GM10248 (cell line): ENCODE data around the gene CDC42BPB.

Experiments used
- CTCF ChIA-PET: fragments of 300-600 bp; sonication (Branson Sonifier 250); formaldehyde crosslinking; extraction: SDS; loops from one replicate; lab custom pipeline; 2021; ENCODE audit warnings: antibody characterized with exemption; lab: Yijun Ruan, JAX
- POLR2A ChIA-PET: fragments of 350-650 bp; sonication (Branson Sonifier 250); formaldehyde crosslinking; extraction: SDS; loops from one replicate; lab custom pipeline; 2020; ENCODE audit warnings: antibody characterized with exemption; lab: Yijun Ruan, JAX
- DNase-seq: peaks from one replicate; pipeline ENCODE4 v3.0.0; 2012; ENCODE audit errors: extremely low spot score
- CTCF ChIP-seq: IDR thresholded peaks from 2 replicates; pipeline ENCODE4 v1.5.1; 2012; ENCODE audit warnings: mild to moderate bottlenecking, low read depth; ENCODE audit errors: extremely low read depth, missing control alignments, control extremely low read depth

The CDC42BPB gene

DNA sequence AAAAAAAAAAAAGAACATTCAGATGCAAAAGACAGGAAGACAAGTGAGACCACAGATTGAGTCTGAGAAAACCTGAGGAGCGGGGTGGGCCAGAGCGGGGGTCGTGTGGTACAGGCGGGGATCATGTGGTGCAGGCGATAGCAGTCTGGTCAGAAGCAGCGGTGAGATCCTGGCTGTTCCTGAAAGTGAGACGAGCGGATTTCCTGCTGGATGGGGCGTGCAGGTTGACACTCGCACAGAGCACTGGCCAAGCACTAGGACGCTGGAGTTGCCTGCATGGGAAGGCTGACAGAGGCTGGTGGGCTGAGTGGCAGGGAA is 35.7 kb downstream of the CDC42BPB start:
- TF ChIP-seq CTCF: no peak

GRCh38 chr14:103020271-103021170 is 36.8 kb downstream of the CDC42BPB start:
- no peak for DNase-seq
- CTCF ChIA-PET: interaction anchor here (1.0 to 1.3 kb wide), 2 partner anchors 9 to 85 kb away, joined by 3 to 5 read pairs; no protein-coding TSS in a partner anchor
- TF ChIP-seq CTCF: no peak
- POLR2A ChIA-PET: no interaction called here

More for the DNA sequence above, 35.7 kb downstream of the CDC42BPB start:
- CTCF ChIA-PET: interaction anchor here (1.0 kb wide), 1 partner anchor 84 kb away, joined by 3 read pairs; no protein-coding TSS in a partner anchor
- DNase-seq: no peak
- POLR2A ChIA-PET: interaction anchor here (0.6 kb wide), 1 partner anchor 35 kb away, joined by 3 read pairs; no protein-coding TSS in a partner anchor

- no peak for DNase-seq
- CTCF ChIA-PET: interaction anchor here (0.8 to 1.3 kb wide), 2 partner anchors 8 to 24 kb away, joined by 3 to 5 read pairs; no protein-coding TSS in a partner anchor
- POLR2A ChIA-PET: no interaction called here
- TF ChIP-seq CTCF: no peak
These were observed 37.5 kb downstream of the CDC42BPB start for GRCh38 chr14:103019826-103020225.

- no peak for TF ChIP-seq CTCF
- ChIA-PET CTCF (interaction anchor here (0.8 kb wide), 1 partner anchor 24 kb away, joined by 3 read pairs; no protein-coding TSS in a partner anchor), POLR2A (no interaction called here)
- no peak for DNase-seq
These were observed 38.1 kb downstream of the CDC42BPB start for GRCh38 chr14:103019236-103019635.

GRCh38 chr14:103016594-103016993 is 40.8 kb downstream of the CDC42BPB start:
- CTCF ChIA-PET: no interaction called here
- POLR2A ChIA-PET: interaction anchor here (0.5 kb wide), 1 partner anchor 399 kb away, joined by 3 read pairs; no protein-coding TSS in a partner anchor

More at GRCh38 chr14:103016594-103016993, 40.8 kb downstream of the CDC42BPB start:
- DNase-seq: no peak
- no peak for TF ChIP-seq CTCF
